HK-2 (cell line): ENCODE results near the gene GUK1.
"Not testable (repeated sequence)": the region's sequence is repeated elsewhere in the genome, so short reads cannot be mapped to it uniquely, and the experiment has no call there.

Source experiments
- DNase-seq: peaks from one replicate; pipeline ENCODE4 v3.0.0-alpha.2; 2018; ENCODE audit not compliant: unreplicated experiment

The GUK1 gene

GRCh38 chr1:228104526-228105269 lies 35.4 kb upstream of the GUK1 start:
- DNase-seq: no peak

- DNase-seq: no peak
Observed at GRCh38 chr1:228105270-228105995, 34.6 kb upstream of the GUK1 start.

GRCh38 chr1:228105996-228106799 lies 33.9 kb upstream of the GUK1 start:
- no peak for DNase-seq

GRCh38 chr1:228106800-228107054 lies 33.4 kb upstream of the GUK1 start:
- no peak for DNase-seq

GRCh38 chr1:228107636-228108035 lies 32.4 kb upstream of the GUK1 start:
- no peak for DNase-seq

GRCh38 chr1:228108055-228108690 lies 31.9 kb upstream of the GUK1 start:
- DNase-seq: no peak

GRCh38 chr1:228108742-228109072 lies 31.4 kb upstream of the GUK1 start:
- DNase-seq: no peak

- DNase-seq: peak; percentile 99
Observed at GRCh38 chr1:228109073-228109961, 30.8 kb upstream of the GUK1 start, which contains the start of gene MRPL55. TSS of gene MRPL55 (minus strand) at chr1:228109299. CDS start at chr1:228108260, 1,039 bp downstream.

GRCh38 chr1:228109962-228110488 lies 30.1 kb upstream of the GUK1 start:
- DNase-seq: no peak

- no peak for DNase-seq
Observed at GRCh38 chr1:228110556-228110955, 29.5 kb upstream of the GUK1 start.

- DNase-seq: not testable (repeated sequence)
Observed at GRCh38 chr1:228111315-228111714, 28.8 kb upstream of the GUK1 start.

- DNase-seq: no peak
Observed at GRCh38 chr1:228112167-228112566, 27.9 kb upstream of the GUK1 start.

- DNase-seq: no peak
Observed at GRCh38 chr1:228112617-228113016, 27.5 kb upstream of the GUK1 start.

- DNase-seq: no peak
Observed at GRCh38 chr1:228114827-228115226, 25.3 kb upstream of the GUK1 start.

- no peak for DNase-seq
Observed at GRCh38 chr1:228117335-228117734, 22.7 kb upstream of the GUK1 start.

- no peak for DNase-seq
Observed at GRCh38 chr1:228118040-228118439, 22.0 kb upstream of the GUK1 start.

- DNase-seq: no peak
Observed at GRCh38 chr1:228120351-228120750, 19.7 kb upstream of the GUK1 start.

- no peak for DNase-seq
Observed at GRCh38 chr1:228120857-228121489, 19.1 kb upstream of the GUK1 start.

GRCh38 chr1:228122921-228123441 lies 17.1 kb upstream of the GUK1 start:
- DNase-seq: no peak

GRCh38 chr1:228123505-228123904 lies 16.6 kb upstream of the GUK1 start:
- DNase-seq: no peak
